EH (cell line): ENCODE measurements around the gene PRCD.
"Not testable (repeated sequence)": the region's sequence is repeated elsewhere in the genome, so short reads cannot be mapped to it uniquely, and the experiment has no call there.

Experiments
- DNase-seq: peaks from one replicate; pipeline ENCODE4 v3.0.0-alpha.2; 2015; ENCODE audit warnings: low read depth

Gene PRCD

GRCh38 chr17:76504117-76504516 lies 35.7 kb upstream of the PRCD start:
- DNase-seq, result no peak

- peak; percentile 70 for DNase-seq
Observed at GRCh38 chr17:76506408-76507345, 33.2 kb upstream of the PRCD start.

GRCh38 chr17:76508472-76509063 lies 31.3 kb upstream of the PRCD start:
- DNase-seq, result not testable (repeated sequence)

GRCh38 chr17:76510831-76511244 lies 29.0 kb upstream of the PRCD start:
- peak; percentile 37 for DNase-seq

- DNase-seq, result no peak
Observed at GRCh38 chr17:76511668-76512365, 28.0 kb upstream of the PRCD start.

GRCh38 chr17:76512366-76513305 lies 27.2 kb upstream of the PRCD start:
- DNase-seq, result no peak

GRCh38 chr17:76513306-76513692 lies 26.5 kb upstream of the PRCD start:
- DNase-seq, result no peak

GRCh38 chr17:76514355-76514754 lies 25.5 kb upstream of the PRCD start:
- not testable (repeated sequence) for DNase-seq

- DNase-seq, result peak; percentile 97
Observed at GRCh38 chr17:76515274-76515949, 24.4 kb upstream of the PRCD start.

GRCh38 chr17:76517638-76518038 lies 22.2 kb upstream of the PRCD start:
- DNase-seq, result no peak

- DNase-seq, result no peak
Observed at GRCh38 chr17:76519048-76519966, 20.5 kb upstream of the PRCD start.

GRCh38 chr17:76521262-76521661 lies 18.6 kb upstream of the PRCD start:
- DNase-seq, result no peak

GRCh38 chr17:76521683-76522082 lies 18.2 kb upstream of the PRCD start:
- not testable (repeated sequence) for DNase-seq

- DNase-seq, result peak; percentile 60
Observed at GRCh38 chr17:76523084-76524037, 16.5 kb upstream of the PRCD start.

- peak; percentile 43 for DNase-seq
Observed at GRCh38 chr17:76524598-76525512, 15.0 kb upstream of the PRCD start.

- not testable (repeated sequence) for DNase-seq
Observed at GRCh38 chr17:76525513-76525833, 14.4 kb upstream of the PRCD start.

GRCh38 chr17:76527016-76527415 lies 12.8 kb upstream of the PRCD start:
- not testable (repeated sequence) for DNase-seq
